ENCODE results near the gene TAF1C. TPM values are rescaled to one million over a fixed set of nuclear protein-coding genes. Genes with fewer than 3 reads are reported as not detected.
"Not testable (repeated sequence)": the region's sequence is repeated elsewhere in the genome, so short reads cannot be mapped to it uniquely, and the experiment has no call there.

Gene TAF1C
- total RNA-seq, 1 donor from 2014 or later: 30.2 TPM

DNA sequence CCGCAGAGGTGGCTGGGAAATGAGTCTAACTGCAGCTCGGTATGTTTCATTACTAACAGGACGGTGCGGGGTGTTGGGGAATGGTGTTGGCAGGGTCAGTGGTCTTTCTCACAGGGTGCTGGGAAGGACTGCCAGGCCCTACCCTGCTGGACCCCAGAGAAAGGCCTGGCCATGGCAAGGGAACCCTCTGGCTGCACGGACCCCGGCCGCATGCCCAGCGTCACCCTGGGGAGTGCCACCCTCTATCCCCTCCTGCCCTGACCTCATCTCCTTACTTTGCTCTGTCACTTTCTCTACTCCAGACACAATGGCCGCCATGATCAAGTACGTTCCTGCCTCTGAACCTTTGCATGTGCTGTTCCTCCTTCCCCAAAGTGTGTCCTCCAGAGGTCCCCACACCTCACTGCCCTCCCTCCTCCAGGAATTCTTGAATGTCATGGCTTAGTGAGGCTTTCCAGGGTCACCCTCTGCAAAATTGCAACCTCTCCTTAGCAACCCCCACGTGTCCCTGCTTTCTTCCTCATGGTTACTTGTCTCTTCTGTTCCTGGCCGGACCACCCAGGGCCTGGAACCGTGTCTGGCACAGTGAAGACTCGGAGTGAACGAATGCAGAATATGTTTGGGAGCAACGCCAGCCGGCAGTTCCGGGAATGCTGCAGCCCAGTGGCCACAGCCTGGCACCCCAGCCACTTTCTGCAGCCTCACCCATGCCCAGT is 19.3 kb upstream of the TAF1C start:
- Histone ChIP-seq H3K4me3 (no peak overlapping the region), H3K27me3 (no peaks in the 10 kb centered on the region), H3K9me3 (no peaks in the 10 kb centered on the region), H3K36me3 (no peaks in the 10 kb centered on the region), H3K27ac (no peak overlapping the region), H3K4me1 (no peaks in the 10 kb centered on the region)
- intact Hi-C loops (cut with DNase I): no loop called here
- no peak for DNase-seq (ENCODE audit: extremely low spot score in 2 of 2)
- TF ChIP-seq POLR2AphosphoS5 (IDR thresholded peaks at IDR 0.05; ENCODE audit: insufficient read depth in 1 of 2, low read depth in 1 of 2) (no peak), POLR2A (IDR thresholded peaks at IDR 0.05) (no peak)
- TF ChIP-seq, protein P1, sequence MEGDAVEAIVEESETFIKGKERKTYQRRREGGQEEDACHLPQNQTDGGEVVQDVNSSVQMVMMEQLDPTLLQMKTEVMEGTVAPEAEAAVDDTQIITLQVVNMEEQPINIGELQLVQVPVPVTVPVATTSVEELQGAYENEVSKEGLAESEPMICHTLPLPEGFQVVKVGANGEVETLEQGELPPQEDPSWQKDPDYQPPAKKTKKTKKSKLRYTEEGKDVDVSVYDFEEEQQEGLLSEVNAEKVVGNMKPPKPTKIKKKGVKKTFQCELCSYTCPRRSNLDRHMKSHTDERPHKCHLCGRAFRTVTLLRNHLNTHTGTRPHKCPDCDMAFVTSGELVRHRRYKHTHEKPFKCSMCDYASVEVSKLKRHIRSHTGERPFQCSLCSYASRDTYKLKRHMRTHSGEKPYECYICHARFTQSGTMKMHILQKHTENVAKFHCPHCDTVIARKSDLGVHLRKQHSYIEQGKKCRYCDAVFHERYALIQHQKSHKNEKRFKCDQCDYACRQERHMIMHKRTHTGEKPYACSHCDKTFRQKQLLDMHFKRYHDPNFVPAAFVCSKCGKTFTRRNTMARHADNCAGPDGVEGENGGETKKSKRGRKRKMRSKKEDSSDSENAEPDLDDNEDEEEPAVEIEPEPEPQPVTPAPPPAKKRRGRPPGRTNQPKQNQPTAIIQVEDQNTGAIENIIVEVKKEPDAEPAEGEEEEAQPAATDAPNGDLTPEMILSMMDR (IDR thresholded peaks at IDR 0.05): no peak

- H3K27ac ChIP-seq; DNase-seq (ENCODE audit: extremely low spot score in 2 of 2); H3K36me3 ChIP-seq; H3K4me1 ChIP-seq; H3K27me3 ChIP-seq; H3K4me3 ChIP-seq; H3K9me3 ChIP-seq; intact Hi-C loops (cut with DNase I): not testable (repeated sequence)
Measured at GRCh38 chr16:84205123-84205522, 18.3 kb upstream of the TAF1C start.

GRCh38 chr16:84204551-84204950 is 17.7 kb upstream of the TAF1C start:
- H3K9me3 ChIP-seq; H3K36me3 ChIP-seq; DNase-seq (ENCODE audit: extremely low spot score in 2 of 2); H3K4me1 ChIP-seq; H3K27ac ChIP-seq; H3K4me3 ChIP-seq; intact Hi-C loops (cut with DNase I); H3K27me3 ChIP-seq: not testable (repeated sequence)

GRCh38 chr16:84199861-84200260 is 13.0 kb upstream of the TAF1C start:
- Histone ChIP-seq H3K27ac (no peak overlapping the region), H3K4me1 (peaks cover 30% of the 10 kb centered on the region), H3K36me3 (no peaks in the 10 kb centered on the region), H3K27me3 (no peaks in the 10 kb centered on the region), H3K4me3 (no peak overlapping the region), H3K9me3 (no peaks in the 10 kb centered on the region)
- TF ChIP-seq, protein P1 (IDR thresholded peaks at IDR 0.05): no peak
- TF ChIP-seq POLR2A (IDR thresholded peaks at IDR 0.05): no peak
- peak in 1 of 2 donors; percentile 46 for TF ChIP-seq POLR2AphosphoS5 (IDR thresholded peaks at IDR 0.05; ENCODE audit: insufficient read depth in 1 of 2, low read depth in 1 of 2)
- intact Hi-C loops (cut with DNase I): no loop called here
- DNase-seq (ENCODE audit: extremely low spot score in 2 of 2): no peak

DNA sequence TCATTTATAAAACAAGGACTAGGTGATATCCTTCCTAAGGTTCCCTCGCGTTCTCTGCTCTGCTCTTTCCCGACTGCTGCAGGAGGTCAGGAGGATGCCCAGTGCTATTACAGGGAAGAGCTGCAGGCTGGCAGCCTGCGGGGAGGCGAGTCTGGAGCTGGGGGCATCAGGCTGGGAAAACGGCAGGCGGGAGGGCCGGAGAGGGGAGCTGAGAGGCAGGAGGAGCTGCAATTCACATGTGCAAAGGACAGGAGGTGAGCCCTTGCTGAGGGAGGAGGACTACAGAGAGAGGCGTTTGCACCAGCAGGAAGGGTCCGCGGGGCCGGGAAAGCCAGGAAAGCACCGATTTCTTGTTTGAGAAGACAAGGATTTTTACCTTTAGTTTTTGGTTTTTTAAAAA is 12.2 kb upstream of the TAF1C start:
- no peak overlapping the region for H3K4me3 ChIP-seq
- no peak for DNase-seq (ENCODE audit: extremely low spot score in 2 of 2)
- H3K4me1 ChIP-seq: peaks cover 30% of the 10 kb centered on the region
- no peaks in the 10 kb centered on the region for H3K36me3 ChIP-seq
- H3K27ac ChIP-seq: no peak overlapping the region
- H3K27me3 ChIP-seq: no peaks in the 10 kb centered on the region
- intact Hi-C loops (cut with DNase I): no loop called here
- no peaks in the 10 kb centered on the region for H3K9me3 ChIP-seq
- no peak for TF ChIP-seq POLR2AphosphoS5 (IDR thresholded peaks at IDR 0.05; ENCODE audit: insufficient read depth in 1 of 2, low read depth in 1 of 2)

- no peaks in the 10 kb centered on the region for H3K36me3 ChIP-seq
- no peaks in the 10 kb centered on the region for H3K9me3 ChIP-seq
- no peak overlapping the region for H3K4me3 ChIP-seq
- H3K27me3 ChIP-seq: no peaks in the 10 kb centered on the region
- intact Hi-C loops (cut with DNase I): no loop called here
- DNase-seq (ENCODE audit: extremely low spot score in 2 of 2): no peak
- H3K27ac ChIP-seq: no peak overlapping the region
- peaks cover 30% of the 10 kb centered on the region for H3K4me1 ChIP-seq
- TF ChIP-seq POLR2AphosphoS5 (IDR thresholded peaks at IDR 0.05; ENCODE audit: insufficient read depth in 1 of 2, low read depth in 1 of 2): peak in 1 of 2 donors; percentile 17
- no peak for TF ChIP-seq POLR2A (IDR thresholded peaks at IDR 0.05)
Measured at GRCh38 chr16:84198401-84198800, 11.5 kb upstream of the TAF1C start.

GRCh38 chr16:84197466-84198128 is 10.7 kb upstream of the TAF1C start:
- Histone ChIP-seq H3K27me3 (no peaks in the 10 kb centered on the region), H3K4me1 (peaks cover 30% of the 10 kb centered on the region), H3K27ac (peak overlapping the region; percentile 69), H3K9me3 (no peaks in the 10 kb centered on the region), H3K4me3 (no peak overlapping the region), H3K36me3 (no peaks in the 10 kb centered on the region)
- intact Hi-C loops (cut with DNase I): no loop called here
- no peak for DNase-seq (ENCODE audit: extremely low spot score in 2 of 2)
- no peak for TF ChIP-seq POLR2AphosphoS5 (IDR thresholded peaks at IDR 0.05; ENCODE audit: insufficient read depth in 1 of 2, low read depth in 1 of 2)
- TF ChIP-seq POLR2A (IDR thresholded peaks at IDR 0.05): no peak
- TF ChIP-seq, protein P1 (IDR thresholded peaks at IDR 0.05): no peak
